Adrenal gland (tissue), 12 donors: ENCODE data around the gene TPCN1. TPM values are rescaled to one million over a fixed set of nuclear protein-coding genes. Genes with fewer than 3 reads are reported as not detected.

Experiments
- DNase-seq, 7 donors: peaks; one replicate each; pipeline ENCODE4 v3.0.0-alpha.2; 2019 to 2020
- H3K27ac ChIP-seq, 5 donors: fragments of 200-600 bp; sonication (generic) in 4 of 5; 1 replicate in 3 of 5; 2 replicates in 2 of 5; pipeline versions ENCODE4 v1.5.1 to v1.8.0; 2016 to 2020; ENCODE audit warnings: mild to moderate bottlenecking in 1 of 5
- H3K27me3 ChIP-seq: fragments of 200-600 bp; 2 replicates; pipeline ENCODE4 v1.8.0; 2021
- H3K36me3 ChIP-seq, 2 donors: fragments of 200-600 bp; replicated peaks in 1 of 2; 1 replicate in 1 of 2; 2 replicates in 1 of 2; pipeline versions ENCODE4 v1.5.1 to v1.8.0; 2018 to 2022
- H3K4me1 ChIP-seq, 2 donors: fragments of 200-600 bp; replicated peaks in 1 of 2; 1 replicate in 1 of 2; 2 replicates in 1 of 2; pipeline versions ENCODE4 v1.5.1 to v1.8.0; 2018 to 2021
- H3K4me3 ChIP-seq, 4 donors: fragments of 200-600 bp; sonication (generic) in 3 of 4; one replicate each; pipeline ENCODE4 v1.5.1; 2016 to 2018
- H3K9me3 ChIP-seq, 3 donors: fragments of 200-600 bp; sonication (generic) in 1 of 3; replicated peaks in 1 of 3; 1 replicate in 2 of 3; 2 replicates in 1 of 3; pipeline versions ENCODE4 v1.5.1 to v1.8.0; 2016 to 2021
- CTCF ChIP-seq, 6 experiments: fragments of 450-650 bp in 4 of 6; fragments of 200-600 bp in 2 of 6; sonication (generic) in 1 of 6; IDR thresholded peaks; 1 replicate in 5 of 6; 2 replicates in 1 of 6; pipeline versions ENCODE4 v1.5.1 to v1.8.0; 2016 to 2021; ENCODE audit warnings: antibody characterized with exemption in 6 of 6, mild to moderate bottlenecking in 2 of 6, moderate library complexity in 1 of 6
- POLR2A ChIP-seq, 2 donors: fragments of 450-650 bp; IDR thresholded peaks; one replicate each; pipeline ENCODE4 v1.6.1; 2017; ENCODE audit warnings: antibody characterized with exemption in 2 of 2, mild to moderate bottlenecking in 2 of 2, moderate library complexity in 1 of 2
- WGBS, 4 donors: extraction: QIAGEN DNeasy Blood & Tissue Kit in 2 of 4; methylation state at CpG; one replicate each; pipeline versions ENCODE4 v1.1.5 to v1.1.7; 2013 to 2017; 5-methylcytosine and 5-hydroxymethylcytosine counted together
- intact Hi-C, 2 donors: fragments of 100-400 bp; cut with DNase I; formaldehyde crosslinking; loops; one replicate each; pipeline versions ENCODE4 v1.14.1 to v1.15.0; 2022 to 2023
- polyA plus RNA-seq, 3 donors: library from polyadenylated mRNA; stranded (reverse); fragments of 200-250 nt in 2 of 3; fragments of 350-450 nt in 1 of 3; fragmentation: Illumina TruSeq in 1 of 3; extraction: RNeasy Lipid Tissue Mini Kit (QIAGEN cat#74804) in 1 of 3; gene quantifications; one replicate each; pipeline ENCODE4 v1.2.3, GENCODE V29; 2013 to 2014
- total RNA-seq, 9 donors: library from RNA; depleted of rRNA in 4 of 9; stranded (reverse); fragments of >200 nt in 4 of 9; fragments of 120-200 nt in 1 of 9; fragmentation: NEBNext Ultra II Directional in 1 of 9; extraction: Animal tissue kit (Norgen Biotek cat#: 25700) in 1 of 9; gene quantifications; one replicate each; pipeline versions ENCODE4 v1.1.0 to v1.2.4, GENCODE V29; 2013 to 2023
- donor health status: healthy with polysubstance abuse.
- donor health status: Bipolar disorder and iron deficiency.
- donor health status: DM: yes; HTN: yes; CAD: no.
- donor health status: DM: no; HTN: no; CAD: no.
- donor health status: DM: no; HTN: no; CAD: no.
- donor health status: DM: yes; HTN: yes; CAD: no.

TPCN1 gene
- total and polyA plus RNA-seq, 12 donors, result 21.2 to 198 (median 80.9) TPM

- peaks cover 27 to 51% of the 10 kb centered on the region in 2 donors for H3K4me1 ChIP-seq
- WGBS, 4 donors, result 94 to 97% (median 95%) methylated on average over 12 of the region's 12 CpGs
- TF ChIP-seq CTCF (IDR thresholded peaks at IDR 0.05) (no peak), POLR2A (IDR thresholded peaks at IDR 0.05) (no peak)
- H3K27ac ChIP-seq, result peak overlapping the region in 4 of 5 donors; percentile 14 to 88 (median 56)
- intact Hi-C loops, result no loop called here
- H3K36me3 ChIP-seq, result peaks cover 0 to 73% of the 10 kb centered on the region in 2 donors
- no peaks in the 10 kb centered on the region for H3K9me3 ChIP-seq
- no peak for DNase-seq
- no peak overlapping the region for H3K4me3 ChIP-seq
- no peaks in the 10 kb centered on the region for H3K27me3 ChIP-seq
Measured at GRCh38 chr12:113269257-113269943, 48.1 kb downstream of the TPCN1 start.

- H3K4me1 ChIP-seq, result peaks cover 28 to 51% of the 10 kb centered on the region in 2 donors
- no peak for DNase-seq
- no peak overlapping the region for H3K4me3 ChIP-seq
- H3K27ac ChIP-seq, result peak overlapping the region in 4 of 5 donors; percentile 80 to 94 (median 87)
- H3K9me3 ChIP-seq, result no peaks in the 10 kb centered on the region
- intact Hi-C loops, result no loop called here
- 94 to 98% (median 96%) methylated on average over 11 of the region's 11 CpGs for WGBS, 4 donors
- H3K27me3 ChIP-seq, result no peaks in the 10 kb centered on the region
- H3K36me3 ChIP-seq, result peaks cover 0 to 77% of the 10 kb centered on the region in 2 donors
- TF ChIP-seq CTCF (IDR thresholded peaks at IDR 0.05), result no peak
- no peak for TF ChIP-seq POLR2A (IDR thresholded peaks at IDR 0.05)
Measured at GRCh38 chr12:113270709-113271009, 49.4 kb downstream of the TPCN1 start.

GRCh38 chr12:113271466-113271852, 50.2 kb downstream of the TPCN1 start:
- WGBS, 4 donors, result 63 to 70% (median 69%) methylated on average over 7 to 10 of the region's 10 CpGs
- no peaks in the 10 kb centered on the region for H3K27me3 ChIP-seq
- intact Hi-C loops, result no loop called here
- TF ChIP-seq POLR2A (IDR thresholded peaks at IDR 0.05) (no peak), CTCF (IDR thresholded peaks at IDR 0.05) (no peak)
- H3K4me3 ChIP-seq, result no peak overlapping the region
- no peaks in the 10 kb centered on the region for H3K9me3 ChIP-seq
- H3K36me3 ChIP-seq, result peaks cover 0 to 75% of the 10 kb centered on the region in 2 donors
- peak overlapping the region; percentile 57 to 94 (median 86) for H3K27ac ChIP-seq
- H3K4me1 ChIP-seq, result peaks cover 32 to 56% of the 10 kb centered on the region in 2 donors
- DNase-seq, result no peak

GRCh38 chr12:113271853-113272561, 50.7 kb downstream of the TPCN1 start:
- Histone ChIP-seq H3K4me3 (no peak overlapping the region), H3K4me1 (peaks cover 32 to 53% of the 10 kb centered on the region in 2 donors), H3K36me3 (peaks cover 0 to 75% of the 10 kb centered on the region in 2 donors), H3K27ac (peak overlapping the region; percentile 57 to 94 (median 86)), H3K9me3 (no peaks in the 10 kb centered on the region), H3K27me3 (no peaks in the 10 kb centered on the region)
- WGBS, 4 donors, result 6 to 15% (median 14%) methylated on average over 8 to 12 of the region's 12 CpGs
- DNase-seq, result peak; percentile 78 to 95 (median 93)
- intact Hi-C loops, result no loop called here
- TF ChIP-seq POLR2A (IDR thresholded peaks at IDR 0.05) (peak in 1 of 2 donors; percentile 74), CTCF (IDR thresholded peaks at IDR 0.05) (no peak)
